ENCODE data around the gene IGF2BP2. TPM values are rescaled to one million over a fixed set of nuclear protein-coding genes. Genes with fewer than 3 reads are reported as not detected.

The IGF2BP2 gene
- total and polyA plus RNA-seq, 2 of the 8 experiments (the other 6 are each of a cell fraction or from before 2014, with no cell fraction given), result 7.4 to 121 TPM

- TF ChIP-seq BCL11A (IDR thresholded peaks at IDR 0.05; ENCODE audit: low read depth in 2 of 2, low read length in 2 of 2) (no peak), SIX5 (IDR thresholded peaks at IDR 0.05; ENCODE audit: low read depth, low read length) (no peak), POLR2A (IDR thresholded peaks at IDR 0.05; ENCODE audit: control extremely low read depth in 1 of 2, low read depth in 2 of 2, low read length in 2 of 2) (0 out of 3 replicates have a peak, but pooled peaks of 1 of the 2 experiments have one; percentile 50), NANOG (IDR thresholded peaks at IDR 0.05; ENCODE audit: insufficient read depth, low read depth, low read length, poor library complexity, severe bottlenecking) (no peak), HDAC2 (IDR thresholded peaks at IDR 0.05; ENCODE audit: borderline replicate concordance in 1 of 2, low read depth in 2 of 2, low read length in 2 of 2) (no peak), SIN3A (conservative IDR thresholded peaks at IDR 0.05 in 1 of 2, IDR thresholded peaks at IDR 0.05 in 1 of 2; ENCODE audit: low read depth in 1 of 2, low read length in 2 of 2) (no peak; a peak in 1 of 4 replicates), RFX5 (IDR thresholded peaks at IDR 0.05; ENCODE audit: borderline replicate concordance, low read depth, low read length) (no peak), MAX (IDR thresholded peaks at IDR 0.05) (peak; percentile 56; the same call in 1 of the 2 replicates), SAP30 (IDR thresholded peaks at IDR 0.05; ENCODE audit: insufficient read depth, insufficient replicate concordance, low read length) (no peak)
- TF ChIP-seq, protein P1, sequence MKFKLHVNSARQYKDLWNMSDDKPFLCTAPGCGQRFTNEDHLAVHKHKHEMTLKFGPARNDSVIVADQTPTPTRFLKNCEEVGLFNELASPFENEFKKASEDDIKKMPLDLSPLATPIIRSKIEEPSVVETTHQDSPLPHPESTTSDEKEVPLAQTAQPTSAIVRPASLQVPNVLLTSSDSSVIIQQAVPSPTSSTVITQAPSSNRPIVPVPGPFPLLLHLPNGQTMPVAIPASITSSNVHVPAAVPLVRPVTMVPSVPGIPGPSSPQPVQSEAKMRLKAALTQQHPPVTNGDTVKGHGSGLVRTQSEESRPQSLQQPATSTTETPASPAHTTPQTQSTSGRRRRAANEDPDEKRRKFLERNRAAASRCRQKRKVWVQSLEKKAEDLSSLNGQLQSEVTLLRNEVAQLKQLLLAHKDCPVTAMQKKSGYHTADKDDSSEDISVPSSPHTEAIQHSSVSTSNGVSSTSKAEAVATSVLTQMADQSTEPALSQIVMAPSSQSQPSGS (IDR thresholded peaks at IDR 0.05; ENCODE audit: low read length), result peak; percentile 40; the same call in 1 of the 2 replicates
Observed at GRCh38 chr3:185813691-185814215, 11.1 kb downstream of the IGF2BP2 start (continued).

All from H1 (cell line).